GM19397 (cell line): ENCODE data around the gene NR2E1.

Experiments used
- ATAC-seq: cut with Tn5 transposase; IDR thresholded peaks from one replicate; pipeline ENCODE4 v1.9.1; 2021; ENCODE audit warnings: mild to moderate bottlenecking, moderate library complexity; ENCODE audit not compliant: unreplicated experiment

Gene NR2E1

GRCh38 chr6:108152446-108152845 lies 13.4 kb upstream of the NR2E1 start:
- no peak for ATAC-seq

GRCh38 chr6:108156180-108156937 lies 9.5 kb upstream of the NR2E1 start:
- ATAC-seq = no peak

GRCh38 chr6:108156938-108157233 lies 8.9 kb upstream of the NR2E1 start:
- ATAC-seq = no peak

GRCh38 chr6:108157234-108157980 lies 8.4 kb upstream of the NR2E1 start:
- ATAC-seq = no peak

GRCh38 chr6:108157981-108158525 lies 7.8 kb upstream of the NR2E1 start:
- ATAC-seq = no peak

- ATAC-seq = no peak
Observed at GRCh38 chr6:108159981-108160380, 5.8 kb upstream of the NR2E1 start.

GRCh38 chr6:108161724-108162282 lies 4.0 kb upstream of the NR2E1 start:
- no peak for ATAC-seq

GRCh38 chr6:108163267-108163643 lies 2.6 kb upstream of the NR2E1 start:
- no peak for ATAC-seq

GRCh38 chr6:108163644-108164542 lies 1.9 kb upstream of the NR2E1 start:
- ATAC-seq = no peak

- ATAC-seq = no peak
Observed at GRCh38 chr6:108164543-108164814, 1.3 kb upstream of the NR2E1 start.

GRCh38 chr6:108164815-108165706 lies 761 bp upstream of the NR2E1 start:
- no peak for ATAC-seq

- ATAC-seq = no peak
Observed at GRCh38 chr6:108166664-108167448, 1.0 kb downstream of the NR2E1 start.

- no peak for ATAC-seq
Observed at GRCh38 chr6:108167449-108168089, 1.7 kb downstream of the NR2E1 start.

GRCh38 chr6:108168090-108168463 lies 2.3 kb downstream of the NR2E1 start:
- ATAC-seq = no peak

GRCh38 chr6:108168501-108169463 lies 3.0 kb downstream of the NR2E1 start:
- ATAC-seq = no peak

- ATAC-seq = no peak
Observed at GRCh38 chr6:108169464-108170331, 3.9 kb downstream of the NR2E1 start.
